ENCODE data around the gene MDFIC. TPM values are rescaled to one million over a fixed set of nuclear protein-coding genes. Genes with fewer than 3 reads are reported as not detected.

The MDFIC gene
- polyA plus RNA-seq, 4 donors: 0.67 to 10.5 (median 4.9) TPM

DNA sequence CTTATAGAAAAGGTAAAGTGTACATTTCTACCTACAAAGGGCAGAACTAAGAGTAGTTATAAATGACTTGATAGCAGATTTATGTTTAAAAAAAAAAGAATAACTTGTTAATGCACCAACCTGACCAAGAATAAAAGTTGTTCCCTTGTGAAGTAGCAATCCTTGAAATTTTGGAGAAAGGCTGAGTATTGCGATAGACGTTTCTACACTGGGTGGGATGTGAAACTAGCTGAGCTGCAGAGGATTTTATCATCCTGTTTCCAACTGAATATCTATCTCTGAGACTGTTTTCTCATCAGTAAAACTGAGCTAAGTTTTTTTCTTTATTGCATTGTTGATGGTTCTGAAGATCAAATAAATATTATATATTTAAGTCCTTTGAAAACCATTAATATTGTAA, 14.6 kb downstream of the MDFIC start:
- Histone ChIP-seq H3K27me3 (ENCODE audit: control insufficient read depth in 3 of 3, insufficient read depth in 3 of 3, low read length in 3 of 3) (no peaks in the 10 kb centered on the region), H3K36me3 (ENCODE audit: control insufficient read depth in 3 of 3, insufficient read depth in 2 of 3, low read depth in 1 of 3, low read length in 3 of 3) (no peaks in the 10 kb centered on the region), H3K4me3 (ENCODE audit: low read depth in 1 of 3, low read length in 3 of 3) (no peak overlapping the region), H3K9me3 (ENCODE audit: control insufficient read depth in 2 of 2, insufficient read depth in 1 of 2, low read depth in 1 of 2, low read length in 1 of 2) (no peaks in the 10 kb centered on the region), H3K4me1 (ENCODE audit: control insufficient read depth in 3 of 3, insufficient read depth in 2 of 3, low read depth in 1 of 3, low read length in 2 of 3) (peaks cover 0 to 3% (median 0%) of the 10 kb centered on the region in 3 donors), H3K27ac (ENCODE audit: low read depth in 1 of 3, low read length in 2 of 3) (no peak overlapping the region)
- DNase-seq (no peak), FAIRE-seq (no peak)
- 73 to 85% (median 76%) methylated on average over 2 of the region's 2 CpGs for whole genome bisulfite sequencing, 3 donors

DNA sequence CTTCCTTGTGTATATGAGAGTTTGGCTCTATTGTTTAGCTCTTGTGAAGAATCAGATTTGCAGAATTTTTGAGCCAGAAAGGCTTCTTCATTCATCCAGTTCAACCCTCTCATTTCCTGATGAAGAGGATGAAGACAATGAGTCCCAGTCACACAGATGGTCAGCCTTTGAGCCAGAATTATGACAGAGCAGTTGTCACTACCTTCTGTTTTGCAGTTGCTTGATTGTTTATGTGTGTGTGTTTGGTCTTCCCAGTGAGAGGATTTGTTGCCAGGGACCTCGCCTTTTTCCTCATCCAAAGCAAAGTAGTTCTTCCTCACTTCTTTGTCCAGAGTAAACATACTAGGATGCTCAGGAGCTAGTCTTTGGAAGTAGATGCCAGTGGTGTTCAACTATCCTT, 15.6 kb downstream of the MDFIC start:
- Histone ChIP-seq H3K27ac (ENCODE audit: low read depth in 1 of 3, low read length in 2 of 3) (no peak overlapping the region), H3K4me3 (ENCODE audit: low read depth in 1 of 3, low read length in 3 of 3) (no peak overlapping the region), H3K36me3 (ENCODE audit: control insufficient read depth in 3 of 3, insufficient read depth in 2 of 3, low read depth in 1 of 3, low read length in 3 of 3) (no peaks in the 10 kb centered on the region), H3K9me3 (ENCODE audit: control insufficient read depth in 2 of 2, insufficient read depth in 1 of 2, low read depth in 1 of 2, low read length in 1 of 2) (no peaks in the 10 kb centered on the region), H3K4me1 (ENCODE audit: control insufficient read depth in 3 of 3, insufficient read depth in 2 of 3, low read depth in 1 of 3, low read length in 2 of 3) (peaks cover 0 to 2% (median 0%) of the 10 kb centered on the region in 3 donors), H3K27me3 (ENCODE audit: control insufficient read depth in 3 of 3, insufficient read depth in 3 of 3, low read length in 3 of 3) (no peaks in the 10 kb centered on the region)
- DNase-seq (no peak), FAIRE-seq (no peak)
- WGBS, 3 donors: 64 to 100% (median 82%) methylated on average over 1 of the region's 1 CpG

DNA sequence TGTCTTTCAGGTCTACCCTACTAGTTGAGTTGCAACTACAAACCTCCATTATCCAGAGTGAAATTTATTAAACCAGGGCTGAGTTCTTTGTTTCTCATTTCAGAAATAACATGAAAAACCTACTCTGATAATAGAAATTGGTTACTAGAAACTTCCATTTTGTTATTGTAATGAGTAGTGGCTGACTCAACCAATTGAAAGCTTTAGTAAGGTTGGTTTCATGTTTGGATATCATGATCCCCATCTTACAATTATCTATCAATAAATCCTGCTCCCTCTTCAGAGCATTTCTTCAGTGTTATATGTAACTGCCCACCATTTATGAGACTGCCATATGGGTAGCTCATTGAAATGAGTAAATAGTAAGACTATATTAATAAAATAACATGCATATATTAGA, 16.9 kb downstream of the MDFIC start:
- DNase-seq (no peak), FAIRE-seq (no peak)
- Histone ChIP-seq H3K4me3 (ENCODE audit: low read depth in 1 of 3, low read length in 3 of 3) (no peak overlapping the region), H3K27me3 (ENCODE audit: control insufficient read depth in 3 of 3, insufficient read depth in 3 of 3, low read length in 3 of 3) (no peaks in the 10 kb centered on the region), H3K4me1 (ENCODE audit: control insufficient read depth in 3 of 3, insufficient read depth in 2 of 3, low read depth in 1 of 3, low read length in 2 of 3) (no peaks in the 10 kb centered on the region), H3K36me3 (ENCODE audit: control insufficient read depth in 3 of 3, insufficient read depth in 2 of 3, low read depth in 1 of 3, low read length in 3 of 3) (peaks cover 0 to 2% (median 0%) of the 10 kb centered on the region in 3 donors), H3K27ac (ENCODE audit: low read depth in 1 of 3, low read length in 2 of 3) (no peak overlapping the region), H3K9me3 (ENCODE audit: control insufficient read depth in 2 of 2, insufficient read depth in 1 of 2, low read depth in 1 of 2, low read length in 1 of 2) (no peaks in the 10 kb centered on the region)

DNA sequence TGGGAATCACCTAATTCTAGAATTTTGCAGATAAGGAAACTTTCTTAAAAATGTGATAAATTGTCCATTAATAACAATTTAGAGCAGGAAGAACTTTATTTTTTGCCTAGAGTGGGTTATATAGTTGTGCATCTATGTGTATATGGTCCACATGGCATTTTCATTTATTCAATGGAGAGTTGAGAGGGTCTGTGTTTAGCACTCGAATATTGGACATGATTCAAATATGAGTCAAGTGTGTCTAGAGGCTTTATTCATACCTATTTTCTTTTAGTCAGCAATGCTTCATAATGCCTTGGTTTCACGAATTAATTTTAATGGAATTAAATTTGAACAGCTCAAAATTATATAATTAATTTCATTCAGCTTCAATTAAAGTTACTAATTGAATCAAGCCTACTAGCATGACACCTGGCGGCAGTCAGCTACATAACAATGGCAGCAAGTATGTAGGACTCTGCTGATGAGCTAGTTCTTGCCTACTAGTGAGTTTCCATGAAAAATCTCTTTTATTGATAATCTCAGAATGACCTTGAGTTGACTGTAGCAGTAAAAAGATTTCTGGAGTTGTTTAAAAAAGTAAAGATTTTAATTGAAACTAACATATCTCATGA, 17.7 kb downstream of the MDFIC start:
- no peak for FAIRE-seq
- no peak overlapping the region for H3K27ac ChIP-seq (ENCODE audit: low read depth in 1 of 3, low read length in 2 of 3)
- 68 to 78% (median 75%) methylated on average over 3 of the region's 3 CpGs for WGBS, 3 donors
- no peak overlapping the region for H3K4me3 ChIP-seq (ENCODE audit: low read depth in 1 of 3, low read length in 3 of 3)
- no peak for DNase-seq
- no peaks in the 10 kb centered on the region for H3K27me3 ChIP-seq (ENCODE audit: control insufficient read depth in 3 of 3, insufficient read depth in 3 of 3, low read length in 3 of 3)
- H3K4me1 ChIP-seq (ENCODE audit: control insufficient read depth in 3 of 3, insufficient read depth in 2 of 3, low read depth in 1 of 3, low read length in 2 of 3): no peaks in the 10 kb centered on the region
- no peaks in the 10 kb centered on the region for H3K9me3 ChIP-seq (ENCODE audit: control insufficient read depth in 2 of 2, insufficient read depth in 1 of 2, low read depth in 1 of 2, low read length in 1 of 2)
- H3K36me3 ChIP-seq (ENCODE audit: control insufficient read depth in 3 of 3, insufficient read depth in 2 of 3, low read depth in 1 of 3, low read length in 3 of 3): peaks cover 0 to 2% (median 0%) of the 10 kb centered on the region in 3 donors

DNA sequence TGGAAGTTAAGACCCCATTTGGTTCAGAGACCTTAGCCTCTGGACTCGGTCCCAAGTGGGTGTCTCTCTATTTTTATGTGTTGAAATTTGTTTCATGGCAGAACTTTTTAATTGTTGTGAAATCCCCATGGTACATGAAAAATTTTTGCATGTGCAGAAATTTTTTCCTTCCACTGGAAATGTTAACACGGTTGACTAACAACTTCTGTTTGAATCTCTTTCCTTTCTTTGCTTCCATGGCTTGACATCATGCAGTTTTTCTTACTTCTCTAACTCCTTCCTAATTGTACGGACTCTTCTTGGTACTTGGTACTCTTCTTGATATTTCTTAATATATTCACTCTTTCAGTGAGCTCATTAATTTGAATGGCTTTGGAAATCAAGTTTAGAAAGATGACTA, 18.3 kb downstream of the MDFIC start:
- Histone ChIP-seq H3K27me3 (ENCODE audit: control insufficient read depth in 3 of 3, insufficient read depth in 3 of 3, low read length in 3 of 3) (no peaks in the 10 kb centered on the region), H3K4me3 (ENCODE audit: low read depth in 1 of 3, low read length in 3 of 3) (no peak overlapping the region), H3K27ac (ENCODE audit: low read depth in 1 of 3, low read length in 2 of 3) (no peak overlapping the region), H3K36me3 (ENCODE audit: control insufficient read depth in 3 of 3, insufficient read depth in 2 of 3, low read depth in 1 of 3, low read length in 3 of 3) (peaks cover 0 to 2% (median 0%) of the 10 kb centered on the region in 3 donors), H3K9me3 (ENCODE audit: control insufficient read depth in 2 of 2, insufficient read depth in 1 of 2, low read depth in 1 of 2, low read length in 1 of 2) (no peaks in the 10 kb centered on the region), H3K4me1 (ENCODE audit: control insufficient read depth in 3 of 3, insufficient read depth in 2 of 3, low read depth in 1 of 3, low read length in 2 of 3) (no peaks in the 10 kb centered on the region)
- 85 to 89% (median 89%) methylated on average over 3 of the region's 3 CpGs for WGBS, 3 donors
- FAIRE-seq (no peak), DNase-seq (no peak)

DNA sequence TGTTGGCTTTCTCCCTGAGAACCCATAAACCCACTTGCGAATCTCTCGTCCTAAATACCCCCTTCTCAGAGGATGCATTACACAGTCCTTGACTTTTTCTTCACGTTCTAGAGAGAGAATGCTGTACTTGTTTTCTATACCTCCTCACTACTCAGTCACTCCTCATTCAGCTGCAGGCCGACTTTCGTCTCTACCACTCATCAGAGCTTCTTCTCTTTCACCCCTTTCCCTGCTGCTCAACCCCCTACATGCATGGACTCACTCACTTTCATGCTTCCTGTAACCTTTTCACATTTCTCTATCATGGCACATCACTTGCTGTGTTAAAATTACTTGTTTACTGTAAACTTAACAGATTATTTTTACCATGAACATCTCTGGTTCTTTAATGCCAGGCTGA, 19.8 kb downstream of the MDFIC start:
- H3K9me3 ChIP-seq (ENCODE audit: control insufficient read depth in 2 of 2, insufficient read depth in 1 of 2, low read depth in 1 of 2, low read length in 1 of 2): no peaks in the 10 kb centered on the region
- DNase-seq: no peak
- H3K4me3 ChIP-seq (ENCODE audit: low read depth in 1 of 3, low read length in 3 of 3): no peak overlapping the region
- H3K36me3 ChIP-seq (ENCODE audit: control insufficient read depth in 3 of 3, insufficient read depth in 2 of 3, low read depth in 1 of 3, low read length in 3 of 3): peaks cover 0 to 2% (median 0%) of the 10 kb centered on the region in 3 donors
- H3K27me3 ChIP-seq (ENCODE audit: control insufficient read depth in 3 of 3, insufficient read depth in 3 of 3, low read length in 3 of 3): no peaks in the 10 kb centered on the region
- no peak for FAIRE-seq
- 89 to 92% (median 92%) methylated on average over 5 of the region's 5 CpGs for WGBS, 3 donors
- no peaks in the 10 kb centered on the region for H3K4me1 ChIP-seq (ENCODE audit: control insufficient read depth in 3 of 3, insufficient read depth in 2 of 3, low read depth in 1 of 3, low read length in 2 of 3)
- no peak overlapping the region for H3K27ac ChIP-seq (ENCODE audit: low read depth in 1 of 3, low read length in 2 of 3)

DNA sequence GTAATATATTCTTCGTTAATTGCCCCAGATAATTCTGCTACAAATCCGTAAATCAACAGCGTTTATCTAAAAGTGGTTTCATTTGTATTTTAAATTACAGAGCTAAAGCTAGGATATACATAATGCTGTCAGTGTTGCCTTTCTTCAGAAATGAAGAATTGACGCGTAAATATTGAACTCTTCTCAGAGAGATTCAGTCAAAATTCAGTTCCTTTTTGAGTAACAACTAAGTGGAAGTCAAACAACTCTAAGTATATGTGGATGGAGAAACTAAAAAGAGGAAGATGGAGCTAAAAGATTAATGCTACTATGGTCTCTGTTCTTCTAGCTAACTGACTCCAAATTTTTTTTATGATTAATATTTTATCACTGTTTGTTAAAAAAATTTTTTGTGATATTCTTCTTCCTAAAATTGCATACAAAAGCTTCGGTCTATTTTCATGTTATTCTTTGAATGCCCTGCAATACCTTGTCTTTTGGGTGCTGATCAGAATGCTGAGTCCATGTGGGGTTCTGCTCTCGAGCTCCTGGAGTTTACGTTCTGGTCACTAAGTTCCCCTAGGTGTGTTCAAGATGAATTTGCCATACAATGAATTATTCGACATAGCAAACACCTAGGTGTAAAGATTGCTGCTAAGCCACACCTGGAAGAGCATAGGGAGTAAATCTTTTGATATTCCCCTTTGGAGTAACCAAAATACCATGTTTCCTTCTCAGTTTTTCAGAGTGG, 20.7 kb downstream of the MDFIC start:
- Histone ChIP-seq H3K4me1 (ENCODE audit: control insufficient read depth in 3 of 3, insufficient read depth in 2 of 3, low read depth in 1 of 3, low read length in 2 of 3) (no peaks in the 10 kb centered on the region), H3K4me3 (ENCODE audit: low read depth in 1 of 3, low read length in 3 of 3) (no peak overlapping the region), H3K36me3 (ENCODE audit: control insufficient read depth in 3 of 3, insufficient read depth in 2 of 3, low read depth in 1 of 3, low read length in 3 of 3) (peaks cover 0 to 2% (median 0%) of the 10 kb centered on the region in 3 donors), H3K27ac (ENCODE audit: low read depth in 1 of 3, low read length in 2 of 3) (no peak overlapping the region), H3K27me3 (ENCODE audit: control insufficient read depth in 3 of 3, insufficient read depth in 3 of 3, low read length in 3 of 3) (no peaks in the 10 kb centered on the region), H3K9me3 (ENCODE audit: control insufficient read depth in 2 of 2, insufficient read depth in 1 of 2, low read depth in 1 of 2, low read length in 1 of 2) (no peaks in the 10 kb centered on the region)
- no peak for FAIRE-seq
- no peak for DNase-seq
- 64 to 81% (median 76%) methylated on average over 9 of the region's 9 CpGs for WGBS, 3 donors

DNA sequence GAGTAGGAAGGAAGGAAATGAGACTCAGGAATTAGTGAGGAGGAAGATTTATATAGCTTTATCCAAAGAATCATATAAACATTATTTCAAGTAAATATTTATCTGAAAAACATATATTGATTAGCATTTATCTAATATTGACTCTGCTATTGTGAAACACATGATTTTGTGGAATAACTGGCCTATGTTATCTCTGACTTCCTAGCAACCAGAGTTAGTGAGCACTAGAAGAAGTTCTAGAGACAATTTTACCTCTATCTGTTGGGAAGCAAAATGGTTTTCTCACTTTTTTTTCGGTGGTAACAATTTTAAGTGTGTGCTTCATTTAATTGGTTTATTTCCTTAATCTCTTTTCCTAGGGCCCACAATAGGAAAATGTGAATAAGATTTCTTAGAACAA, 21.6 kb downstream of the MDFIC start:
- Histone ChIP-seq H3K9me3 (ENCODE audit: control insufficient read depth in 2 of 2, insufficient read depth in 1 of 2, low read depth in 1 of 2, low read length in 1 of 2) (no peaks in the 10 kb centered on the region), H3K4me1 (ENCODE audit: control insufficient read depth in 3 of 3, insufficient read depth in 2 of 3, low read depth in 1 of 3, low read length in 2 of 3) (no peaks in the 10 kb centered on the region), H3K4me3 (ENCODE audit: low read depth in 1 of 3, low read length in 3 of 3) (no peak overlapping the region), H3K36me3 (ENCODE audit: control insufficient read depth in 3 of 3, insufficient read depth in 2 of 3, low read depth in 1 of 3, low read length in 3 of 3) (peaks cover 0 to 2% (median 0%) of the 10 kb centered on the region in 3 donors), H3K27me3 (ENCODE audit: control insufficient read depth in 3 of 3, insufficient read depth in 3 of 3, low read length in 3 of 3) (no peaks in the 10 kb centered on the region), H3K27ac (ENCODE audit: low read depth in 1 of 3, low read length in 2 of 3) (no peak overlapping the region)
- 38 to 58% (median 39%) methylated on average over 1 of the region's 1 CpG for WGBS, 3 donors
- DNase-seq (no peak), FAIRE-seq (no peak)

Measured in small intestine (tissue), 7 donors.